PFSK-1 (cell line): ENCODE measurements around the gene ST6GALNAC2.

Experiments
- FOXP2 ChIP-seq: optimal IDR thresholded peaks from 2 replicates; pipeline ENCODE3; 2011; ENCODE audit warnings: borderline replicate concordance, control low read depth, inconsistent platforms; ENCODE audit not compliant: insufficient read depth; ENCODE audit errors: extremely low read length, extremely low read depth
- POLR2AphosphoS5 ChIP-seq: IDR thresholded peaks from 2 replicates; pipeline ENCODE4 v1.6.1; 2012; ENCODE audit warnings: low read depth, mild to moderate bottlenecking, control low read depth, low read length, moderate library complexity
- REST ChIP-seq, 2 experiments: IDR thresholded peaks; 2 replicates each; pipeline versions ENCODE4 v1.6.1 to v1.8.0; 2011 to 2012; ENCODE audit warnings: low read depth in 2 of 2, low read length in 2 of 2, control low read depth in 1 of 2, inconsistent platforms in 1 of 2, mild to moderate bottlenecking in 1 of 2, moderate library complexity in 1 of 2; ENCODE audit not compliant: insufficient read depth in 1 of 2
- SIN3A ChIP-seq: IDR thresholded peaks from 2 replicates; pipeline ENCODE4 v1.6.1; 2012; ENCODE audit warnings: mild to moderate bottlenecking, low read length, moderate library complexity, borderline replicate concordance; ENCODE audit not compliant: insufficient read depth
- TAF1 ChIP-seq: IDR thresholded peaks from 2 replicates; pipeline ENCODE4 v1.6.1; 2012; ENCODE audit warnings: low read length, control low read depth, borderline replicate concordance; ENCODE audit not compliant: insufficient read depth

GRCh38 chr17:76561799-76562268 is 23.8 kb downstream of the ST6GALNAC2 start:
- TF ChIP-seq POLR2AphosphoS5, result no peak
- TF ChIP-seq SIN3A, result no peak
- TF ChIP-seq TAF1, result no peak
- no peak for TF ChIP-seq REST (IDR thresholded peaks at IDR 0.05; ENCODE audit: insufficient read depth in 1 of 2, low read depth in 2 of 2, low read length in 2 of 2)
- TF ChIP-seq FOXP2, result no peak
